Stimulated activated CD4-positive, alpha-beta T cell treated with anti-CD3 and anti-CD28 coated beads, Interleukin-12 subunit alpha, Interleukin-12 subunit beta, amount 100 ng/mL, for 24 hours (primary cell): ENCODE results near the gene CTBP1.

ENCODE experiments used
- DNase-seq, 2 experiments: peaks; one replicate each; pipeline ENCODE4 v3.0.0-alpha.2; 2020; ENCODE audit warnings: low read depth in 2 of 2

Gene CTBP1

DNA sequence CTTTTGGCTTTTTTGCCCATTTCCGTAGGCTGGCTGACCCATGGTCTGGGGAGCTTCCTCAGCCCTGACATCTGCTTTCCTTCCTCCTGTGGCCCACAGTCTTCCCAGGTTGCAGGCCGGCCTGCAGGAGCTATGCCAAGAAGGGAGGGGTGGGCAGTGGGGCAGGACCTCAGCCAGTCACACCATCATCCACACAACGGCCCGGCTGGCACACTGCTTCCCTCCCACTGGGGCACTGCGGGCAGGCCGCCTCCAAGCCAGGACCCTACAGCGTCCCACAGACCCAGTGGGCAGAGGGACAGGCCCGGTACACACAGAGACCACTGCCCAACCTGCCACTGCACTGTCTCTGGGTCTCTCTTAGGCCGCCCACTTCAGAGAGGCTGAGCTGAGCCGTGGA is 38.0 kb downstream of the CTBP1 start:
- DNase-seq: no peak

- no peak for DNase-seq
Observed at GRCh38 chr4:1210241-1210841, 38.6 kb downstream of the CTBP1 start.

- DNase-seq: no peak
Observed at GRCh38 chr4:1209821-1210220, 39.1 kb downstream of the CTBP1 start.

DNA sequence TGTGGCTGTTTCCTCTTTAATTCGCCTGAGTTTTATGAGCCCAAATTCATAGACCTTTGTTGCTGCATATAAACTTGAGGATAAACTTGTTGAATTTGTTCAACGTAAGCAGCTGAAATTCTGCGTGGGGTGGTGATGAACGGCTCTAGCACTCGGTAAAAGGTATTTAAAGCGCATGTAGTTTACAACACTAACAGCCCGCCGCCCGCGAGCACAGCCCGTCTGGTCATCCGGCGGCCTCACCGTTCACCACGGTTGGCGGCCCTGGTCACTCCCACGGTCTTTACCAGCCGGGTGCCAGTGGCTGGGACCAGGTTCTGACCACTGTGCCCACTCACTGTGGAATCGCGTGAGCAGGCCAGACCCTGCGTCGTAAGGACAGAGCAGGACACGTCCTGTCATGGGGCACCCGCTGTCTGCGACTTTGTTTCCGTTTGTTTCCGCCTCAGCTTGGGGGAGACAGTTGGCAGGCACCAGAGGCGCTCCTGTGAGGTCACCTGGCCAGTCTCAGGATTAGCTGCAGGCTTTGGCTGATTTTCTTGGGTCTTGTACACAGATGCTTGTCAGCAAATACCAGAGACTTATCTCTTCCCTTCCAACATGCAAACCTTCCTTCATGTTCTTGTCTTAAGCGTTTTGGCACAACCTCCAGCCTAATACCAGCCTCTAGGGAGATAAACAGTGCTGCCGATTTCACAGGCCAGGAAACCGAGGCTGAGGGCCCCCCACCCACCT is 39.8 kb downstream of the CTBP1 start:
- no peak for DNase-seq

- no peak for DNase-seq
Observed at GRCh38 chr4:1208266-1208961, 40.5 kb downstream of the CTBP1 start.

GRCh38 chr4:1207603-1208265 is 41.2 kb downstream of the CTBP1 start:
- DNase-seq: no peak

DNA sequence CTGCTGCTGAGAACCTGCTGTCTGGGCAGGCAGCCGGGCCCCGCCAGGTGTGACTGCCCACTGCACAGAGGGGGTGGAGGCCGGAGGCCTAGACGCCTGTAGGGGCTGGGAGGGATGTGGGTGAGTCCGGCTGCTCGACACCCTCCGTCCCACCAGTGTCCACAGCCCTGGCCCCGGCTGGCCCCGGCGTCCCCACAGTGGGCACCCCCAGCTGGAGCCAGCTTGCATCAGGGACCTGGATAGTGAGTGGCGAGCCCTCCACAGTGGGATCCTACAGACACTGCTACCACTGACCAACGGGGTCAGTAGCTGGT is 41.8 kb downstream of the CTBP1 start:
- no peak for DNase-seq

DNA sequence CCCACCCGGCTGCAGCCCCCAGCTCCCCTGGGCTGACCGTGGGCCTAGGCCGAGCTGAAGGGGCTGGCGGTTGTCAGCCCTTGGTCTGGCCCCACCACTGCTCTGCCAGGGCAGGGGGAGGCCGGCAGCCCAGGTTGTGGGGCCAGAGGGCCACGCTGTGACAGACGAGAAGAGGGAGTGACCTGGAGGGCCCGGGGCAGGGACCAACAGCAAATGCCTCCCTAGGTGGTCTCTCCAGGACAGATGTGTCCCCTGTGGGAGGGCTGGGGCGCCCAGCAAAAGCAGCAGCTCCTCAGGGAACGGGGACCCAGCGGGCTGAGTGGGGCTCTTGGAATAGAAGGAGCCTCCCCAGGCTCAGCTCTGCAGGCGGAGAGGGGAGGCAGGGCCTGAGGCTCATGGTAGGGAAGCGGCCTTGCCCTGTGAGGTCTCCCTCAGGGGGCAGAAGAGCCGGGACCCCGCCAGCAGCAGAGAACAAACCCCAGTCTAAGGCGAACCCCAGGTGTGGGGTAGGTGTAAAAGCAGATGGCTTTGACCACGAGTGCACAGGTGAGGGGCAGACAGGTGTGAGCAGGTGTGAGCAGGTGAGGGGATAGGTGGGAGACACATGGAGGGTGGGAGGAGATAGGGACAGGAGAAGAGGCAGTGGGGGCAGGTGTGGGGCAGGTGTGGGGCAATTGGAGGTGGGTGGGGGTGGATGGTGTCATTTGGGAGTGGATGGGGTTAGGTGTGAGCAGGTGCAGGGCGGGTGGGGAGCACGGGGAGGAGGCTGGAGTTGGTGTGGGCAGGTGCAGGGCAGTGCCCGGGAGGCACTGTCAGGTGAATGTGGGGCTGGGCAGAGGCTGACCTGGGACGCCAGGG is 42.4 kb downstream of the CTBP1 start:
- no peak for DNase-seq

GRCh38 chr4:1205586-1206298 is 43.2 kb downstream of the CTBP1 start:
- no peak for DNase-seq

DNA sequence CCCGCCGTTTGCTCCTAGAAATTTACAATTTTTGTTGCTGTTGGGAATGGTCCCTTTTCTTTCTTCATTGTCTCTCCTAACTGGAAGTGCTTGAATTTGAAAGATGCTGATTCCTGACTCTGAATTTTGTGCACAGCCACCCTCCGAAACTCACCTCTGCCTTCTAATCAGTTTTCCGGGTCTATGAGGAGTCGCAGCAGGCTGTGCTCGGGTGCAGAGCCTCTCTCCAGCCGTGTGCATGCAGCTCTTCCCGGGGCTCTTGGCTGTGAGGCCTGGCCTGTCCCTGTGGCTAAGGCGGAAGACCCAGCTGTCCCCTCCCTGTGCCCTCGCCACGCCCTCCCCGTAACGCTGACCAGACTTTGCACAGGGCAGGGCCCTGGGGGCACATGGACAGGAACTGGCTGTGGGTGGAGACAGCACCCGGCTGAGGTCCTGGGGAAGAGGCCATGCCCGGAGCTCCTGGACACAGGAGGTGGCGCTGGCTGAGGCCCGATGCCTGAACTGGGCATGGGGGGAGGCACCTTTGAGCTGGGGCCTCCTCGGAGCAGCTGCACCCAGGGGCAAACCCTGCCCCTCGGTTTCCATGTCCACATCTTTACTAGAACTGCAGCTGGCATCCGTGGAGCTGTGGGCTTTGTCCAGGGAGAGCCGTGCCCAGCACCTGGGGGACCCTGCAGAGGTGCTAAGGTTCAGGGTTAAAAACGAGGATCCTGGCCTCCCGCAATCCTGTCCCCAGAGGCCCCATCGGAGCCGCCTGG is 43.9 kb downstream of the CTBP1 start:
- no peak for DNase-seq

DNA sequence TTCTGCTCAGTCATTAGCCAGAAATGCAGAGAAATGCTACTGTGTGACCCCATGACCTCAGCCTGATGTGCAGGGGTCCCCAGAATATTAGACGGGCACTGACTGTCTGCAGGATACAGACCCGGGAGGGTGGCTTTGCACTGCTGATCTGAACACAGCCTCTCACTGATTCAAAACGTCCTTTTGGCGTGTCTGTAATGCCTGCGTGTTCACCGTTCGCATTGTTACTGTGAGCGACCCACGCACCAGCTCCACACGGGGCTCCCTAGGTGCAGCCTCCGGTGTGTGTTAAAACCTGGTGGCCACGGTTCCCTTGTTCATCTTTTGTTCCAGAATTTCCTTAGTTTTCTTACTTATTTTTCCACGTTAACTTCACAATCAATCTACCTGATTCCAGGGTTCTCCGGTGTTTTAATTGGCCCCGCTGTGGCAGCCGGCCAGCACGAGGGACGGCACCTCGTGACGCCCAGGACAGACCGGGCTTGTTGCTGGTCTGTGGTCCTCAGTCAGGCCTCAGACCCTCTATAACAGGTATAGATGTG is 44.6 kb downstream of the CTBP1 start:
- DNase-seq: no peak

DNA sequence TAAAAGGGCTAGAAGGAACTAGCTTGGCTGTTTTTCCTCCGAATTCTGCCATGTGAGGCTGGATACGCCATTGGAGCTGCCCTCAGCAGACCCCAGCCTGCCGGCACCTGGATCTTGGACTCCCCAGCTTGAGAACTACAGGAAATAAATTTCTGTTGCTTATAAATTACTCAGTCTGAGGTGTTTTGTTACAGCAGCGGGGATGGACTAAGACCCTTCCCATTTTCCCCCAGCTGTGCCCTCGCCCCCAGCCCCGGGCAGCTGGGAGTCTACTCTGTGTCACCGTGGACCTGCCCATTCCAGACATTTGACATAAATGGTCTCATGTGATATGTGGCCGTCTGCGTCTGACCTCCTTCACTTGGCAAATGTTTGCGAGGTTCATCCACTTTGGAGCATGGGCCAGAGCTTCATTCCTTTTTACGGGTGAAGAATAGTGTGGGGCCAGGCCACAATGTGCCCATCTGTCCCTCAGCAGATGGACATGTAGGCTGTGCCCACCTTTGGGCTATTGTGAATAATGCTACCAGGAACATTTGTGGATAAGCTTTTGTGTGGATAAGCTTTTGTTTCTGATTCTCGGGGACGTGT is 45.8 kb downstream of the CTBP1 start:
- no peak for DNase-seq

DNA sequence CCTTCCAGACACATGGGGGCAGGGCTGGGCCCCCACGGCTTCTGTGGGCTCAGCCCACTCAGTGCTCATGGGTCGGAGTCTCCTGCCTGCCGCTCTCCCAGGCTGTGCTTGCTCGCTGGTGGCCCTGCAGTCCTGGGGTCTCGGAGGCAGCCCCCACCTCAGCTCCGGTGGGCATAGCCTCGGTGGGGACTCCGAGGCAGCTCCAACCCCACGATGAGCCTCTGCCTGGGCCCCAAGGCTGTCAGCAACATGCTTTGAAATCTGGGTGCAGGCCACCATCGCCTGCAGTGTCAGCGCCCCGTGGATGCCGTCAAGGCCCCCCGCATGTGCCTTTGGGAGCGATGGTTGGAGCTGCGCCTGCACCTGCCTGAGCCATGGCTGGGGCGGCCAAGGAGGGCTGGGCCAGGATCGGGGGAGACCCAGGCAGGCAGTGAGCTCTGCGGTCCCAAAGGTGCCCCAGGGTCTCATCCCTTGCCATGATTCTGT is 46.4 kb downstream of the CTBP1 start:
- DNase-seq: no peak

GRCh38 chr4:1201851-1202525 is 46.9 kb downstream of the CTBP1 start:
- peak; percentile 32 to 59 for DNase-seq

DNA sequence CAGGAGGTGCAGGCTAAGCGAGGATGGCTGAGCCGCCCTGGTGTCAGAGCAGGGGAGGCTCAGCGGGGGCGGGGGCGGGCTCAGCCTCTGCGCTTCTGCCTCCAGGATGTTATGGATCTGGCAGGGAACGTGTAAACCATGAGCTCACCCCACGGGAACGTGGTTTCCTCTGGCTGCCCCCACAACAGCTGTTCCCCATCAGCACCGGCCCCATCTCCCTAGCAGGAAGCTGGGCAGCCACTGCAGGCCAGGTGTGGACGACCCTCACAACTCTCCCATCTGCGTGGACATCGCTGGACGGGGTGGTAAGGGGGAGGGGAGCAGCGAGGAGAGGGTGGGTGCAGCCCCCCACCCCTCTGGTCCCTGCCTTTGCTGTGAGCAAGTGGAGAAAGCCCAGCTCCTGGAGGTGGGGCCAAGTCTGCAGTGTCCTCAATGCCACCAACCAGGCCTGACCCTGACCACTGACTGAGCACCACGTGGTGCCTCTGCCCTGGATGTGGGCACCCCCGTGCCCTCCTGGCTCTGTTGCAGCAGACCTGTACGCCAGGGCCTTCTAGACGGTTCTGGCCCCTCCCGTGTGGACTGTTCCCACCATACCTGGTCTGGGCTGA is 48.4 kb downstream of the CTBP1 start:
- DNase-seq: no peak

- no peak for DNase-seq
Observed at GRCh38 chr4:1199556-1200331, 49.2 kb downstream of the CTBP1 start.

DNA sequence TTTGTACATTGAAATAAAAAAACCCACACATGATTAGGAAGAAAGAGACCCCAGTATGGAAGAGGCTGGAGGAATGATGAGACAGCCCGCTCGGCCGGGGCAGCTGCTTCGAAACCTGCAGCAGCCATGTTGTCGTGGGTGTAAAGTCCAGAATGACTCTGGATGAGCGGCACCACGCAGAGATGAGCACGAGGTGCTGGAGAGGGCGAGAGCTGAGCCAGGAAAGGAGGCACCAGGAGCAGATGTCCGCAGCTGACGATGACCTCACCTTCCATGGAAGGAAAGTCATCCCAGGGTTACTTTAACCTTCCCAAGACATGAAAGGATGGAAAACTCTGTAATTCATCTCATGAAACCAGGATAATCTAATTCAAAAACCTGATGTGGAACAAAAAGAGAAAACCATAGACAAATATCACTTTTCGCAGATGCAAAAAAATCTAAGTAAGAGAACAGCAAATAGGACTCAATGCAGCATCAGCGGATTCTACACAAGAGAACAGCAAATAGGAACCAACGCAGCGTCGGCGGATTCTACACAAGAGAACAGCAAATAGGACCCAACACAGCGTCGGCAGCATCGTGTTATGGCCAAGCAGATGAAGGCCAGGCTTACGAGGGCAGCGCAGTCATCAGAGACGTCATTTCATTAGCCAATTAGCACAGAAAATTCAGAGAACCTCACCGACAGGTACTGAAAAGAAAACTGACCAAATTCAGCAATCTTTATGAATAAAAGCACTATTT is 50.7 kb downstream of the CTBP1 start:
- no peak for DNase-seq
